ENCODE measurements around the gene JPH4. TPM values are rescaled to one million over a fixed set of nuclear protein-coding genes. Genes with fewer than 3 reads are reported as not detected.

Gene JPH4
- total and polyA plus RNA-seq, 2 donors (not counting 1 experiment from before 2014, with no cell fraction given), result not detected

DNA sequence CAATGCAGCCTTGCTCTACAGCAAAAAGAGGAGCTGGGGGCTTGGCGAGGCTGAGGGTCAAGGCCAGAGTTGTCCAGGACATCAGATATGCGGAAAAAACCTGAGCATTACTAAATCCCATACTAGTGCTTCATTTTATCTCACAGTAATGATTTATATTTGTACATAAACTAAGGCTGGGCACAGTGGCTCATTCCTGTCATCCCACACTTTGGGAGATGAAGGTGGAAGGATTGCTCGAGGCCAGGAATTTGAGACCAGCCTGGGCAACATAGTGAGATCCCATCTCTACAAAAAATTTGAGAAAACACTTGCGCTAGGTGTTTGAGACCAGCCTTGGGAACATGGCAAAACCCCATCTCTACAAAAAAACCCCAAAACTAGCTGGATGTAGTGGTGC, 11.6 kb upstream of the JPH4 start:
- H3K4me1 Mint-ChIP-seq, result peaks cover 3% of the 10 kb centered on the region
- H3K4me3 Mint-ChIP-seq, result no peak overlapping the region
- H3K4me2 ChIP-seq (replicated peaks; ENCODE audit: low read depth, low read length, poor library complexity, severe bottlenecking), result no peak overlapping the region
- H3K27me3 Mint-ChIP-seq, result peaks cover 23% of the 10 kb centered on the region
- peaks cover 0 to 6% of the 10 kb centered on the region in 2 donors for H3K4me1 ChIP-seq (ENCODE audit: control insufficient read depth in 2 of 2, insufficient read depth in 2 of 2, low read length in 2 of 2)
- CTCF ChIA-PET, result interaction anchor here (1.9 to 2.7 kb wide), 3 partner anchors 9 to 340 kb away, joined by 12 to 24 read pairs (median 21); no protein-coding TSS in a partner anchor
- WGBS (ENCODE audit: insufficient coverage), result 60% methylated on average over 1 of the region's 4 CpGs
- no peak overlapping the region for H3K27ac Mint-ChIP-seq
- no peak for DNase-seq
- no peak for ATAC-seq (ENCODE audit: low read depth)
- H3K4me3 ChIP-seq (ENCODE audit: control extremely low read depth in 1 of 5, extremely low read depth in 1 of 5, insufficient read depth in 1 of 5, low read depth in 2 of 5, low read length in 4 of 5), result no peak overlapping the region
- no peak overlapping the region for H3K9ac ChIP-seq (ENCODE audit: low read length)
- no peak overlapping the region for H2AFZ ChIP-seq (ENCODE audit: insufficient read depth, low read depth, low read length, poor library complexity, severe bottlenecking)
- TF ChIP-seq, protein P1, sequence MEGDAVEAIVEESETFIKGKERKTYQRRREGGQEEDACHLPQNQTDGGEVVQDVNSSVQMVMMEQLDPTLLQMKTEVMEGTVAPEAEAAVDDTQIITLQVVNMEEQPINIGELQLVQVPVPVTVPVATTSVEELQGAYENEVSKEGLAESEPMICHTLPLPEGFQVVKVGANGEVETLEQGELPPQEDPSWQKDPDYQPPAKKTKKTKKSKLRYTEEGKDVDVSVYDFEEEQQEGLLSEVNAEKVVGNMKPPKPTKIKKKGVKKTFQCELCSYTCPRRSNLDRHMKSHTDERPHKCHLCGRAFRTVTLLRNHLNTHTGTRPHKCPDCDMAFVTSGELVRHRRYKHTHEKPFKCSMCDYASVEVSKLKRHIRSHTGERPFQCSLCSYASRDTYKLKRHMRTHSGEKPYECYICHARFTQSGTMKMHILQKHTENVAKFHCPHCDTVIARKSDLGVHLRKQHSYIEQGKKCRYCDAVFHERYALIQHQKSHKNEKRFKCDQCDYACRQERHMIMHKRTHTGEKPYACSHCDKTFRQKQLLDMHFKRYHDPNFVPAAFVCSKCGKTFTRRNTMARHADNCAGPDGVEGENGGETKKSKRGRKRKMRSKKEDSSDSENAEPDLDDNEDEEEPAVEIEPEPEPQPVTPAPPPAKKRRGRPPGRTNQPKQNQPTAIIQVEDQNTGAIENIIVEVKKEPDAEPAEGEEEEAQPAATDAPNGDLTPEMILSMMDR (IDR thresholded peaks at IDR 0.05), result no peak
- TF ChIP-seq EZH2 (IDR thresholded peaks at IDR 0.05; ENCODE audit: borderline replicate concordance, insufficient read depth, low read depth, low read length, poor library complexity, severe bottlenecking), result no peak
- H3K36me3 ChIP-seq (replicated peaks in 1 of 2; ENCODE audit: control extremely low read depth in 1 of 2, control insufficient read depth in 1 of 2, extremely low read depth in 1 of 2, insufficient read depth in 2 of 2, low read length in 1 of 2), result no peaks in the 10 kb centered on the region
- H3K27me3 ChIP-seq (replicated peaks in 1 of 4; ENCODE audit: control extremely low read depth in 1 of 4, control insufficient read depth in 3 of 4, insufficient read depth in 4 of 4, low read length in 3 of 4), result no peaks in the 10 kb centered on the region
- POLR2A ChIA-PET, result no interaction called here
- no peaks in the 10 kb centered on the region for H3K9me3 Mint-ChIP-seq (ENCODE audit: insufficient read depth)
- intact Hi-C loops (cut with micrococcal nuclease), result no loop called here
- H4K20me1 ChIP-seq (ENCODE audit: control insufficient read depth, insufficient read depth, low read length, poor library complexity, severe bottlenecking), result no peaks in the 10 kb centered on the region
- H3K9me3 ChIP-seq (ENCODE audit: control extremely low read depth in 1 of 3, control insufficient read depth in 2 of 3, insufficient read depth in 1 of 3, low read length in 2 of 3), result no peaks in the 10 kb centered on the region
- no peaks in the 10 kb centered on the region for H3K79me2 ChIP-seq (ENCODE audit: control insufficient read depth, insufficient read depth, low read length)
- H3K27ac ChIP-seq (ENCODE audit: low read length in 2 of 2), result no peak overlapping the region

DNA sequence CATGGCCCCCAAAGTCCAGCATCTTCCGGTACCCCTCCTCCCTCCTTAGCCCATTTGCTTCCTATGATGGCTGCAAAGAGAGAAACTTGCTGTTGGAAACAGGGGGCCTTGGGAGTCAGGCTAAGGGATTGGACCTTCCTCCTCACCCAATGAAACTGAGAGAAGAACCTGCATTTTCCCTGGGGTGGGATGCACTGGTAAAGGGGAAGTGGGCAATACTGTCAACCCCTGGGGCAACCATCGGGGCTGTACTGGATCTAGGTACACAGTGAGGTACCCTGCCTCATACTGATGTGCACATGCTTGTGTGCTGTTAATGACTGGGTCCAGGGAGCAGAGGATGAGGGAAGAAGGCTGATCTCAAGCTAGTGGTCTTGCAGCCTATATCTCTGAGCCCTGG, 11.0 kb upstream of the JPH4 start:
- peaks cover 3% of the 10 kb centered on the region for H3K4me1 Mint-ChIP-seq
- H2AFZ ChIP-seq (ENCODE audit: insufficient read depth, low read depth, low read length, poor library complexity, severe bottlenecking), result peak overlapping the region; percentile 32
- H3K4me3 Mint-ChIP-seq, result no peak overlapping the region
- ATAC-seq (ENCODE audit: low read depth), result no peak
- WGBS (ENCODE audit: insufficient coverage), result 20% methylated on average over 1 of the region's 2 CpGs
- intact Hi-C loops (cut with micrococcal nuclease), result loop anchor here (1.0 to 5.0 kb wide), 2 partner anchors 365 to 463 kb away; partner anchors contain the start of gene CARMIL3
- H3K27ac ChIP-seq (ENCODE audit: low read length in 2 of 2), result no peak overlapping the region
- no peak overlapping the region for H3K27ac Mint-ChIP-seq
- no peaks in the 10 kb centered on the region for H3K36me3 ChIP-seq (replicated peaks in 1 of 2; ENCODE audit: control extremely low read depth in 1 of 2, control insufficient read depth in 1 of 2, extremely low read depth in 1 of 2, insufficient read depth in 2 of 2, low read length in 1 of 2)
- no peak for DNase-seq
- no peaks in the 10 kb centered on the region for H3K79me2 ChIP-seq (ENCODE audit: control insufficient read depth, insufficient read depth, low read length)
- H3K9me3 Mint-ChIP-seq (ENCODE audit: insufficient read depth), result no peaks in the 10 kb centered on the region
- H3K9ac ChIP-seq (ENCODE audit: low read length), result no peak overlapping the region
- no peak overlapping the region for H3K4me2 ChIP-seq (replicated peaks; ENCODE audit: low read depth, low read length, poor library complexity, severe bottlenecking)
- H3K9me3 ChIP-seq (ENCODE audit: control extremely low read depth in 1 of 3, control insufficient read depth in 2 of 3, insufficient read depth in 1 of 3, low read length in 2 of 3), result no peaks in the 10 kb centered on the region
- H4K20me1 ChIP-seq (ENCODE audit: control insufficient read depth, insufficient read depth, low read length, poor library complexity, severe bottlenecking), result no peaks in the 10 kb centered on the region
- no peaks in the 10 kb centered on the region for H3K27me3 ChIP-seq (replicated peaks in 1 of 4; ENCODE audit: control extremely low read depth in 1 of 4, control insufficient read depth in 3 of 4, insufficient read depth in 4 of 4, low read length in 3 of 4)
- TF ChIP-seq, protein P1 (IDR thresholded peaks at IDR 0.05), result no peak
- no peak for TF ChIP-seq EZH2 (IDR thresholded peaks at IDR 0.05; ENCODE audit: borderline replicate concordance, insufficient read depth, low read depth, low read length, poor library complexity, severe bottlenecking)
- peaks cover 23% of the 10 kb centered on the region for H3K27me3 Mint-ChIP-seq
- CTCF ChIA-PET, result interaction anchor here (0.6 to 2.7 kb wide), 9 partner anchors 8 to 519 kb away, joined by 3 to 24 read pairs (median 5); no protein-coding TSS in a partner anchor
- H3K4me3 ChIP-seq (ENCODE audit: control extremely low read depth in 1 of 5, extremely low read depth in 1 of 5, insufficient read depth in 1 of 5, low read depth in 2 of 5, low read length in 4 of 5), result no peak overlapping the region
- peaks cover 0 to 6% of the 10 kb centered on the region in 2 donors for H3K4me1 ChIP-seq (ENCODE audit: control insufficient read depth in 2 of 2, insufficient read depth in 2 of 2, low read length in 2 of 2)
- POLR2A ChIA-PET, result no interaction called here
